AG09309 (cell line): Measurements from ENCODE around the gene MAOB.

Source experiments
- DNase-seq: peaks from one replicate; pipeline ENCODE4 v3.0.0-alpha.2; 2010; ENCODE audit warnings: low read depth
- H3K4me3 ChIP-seq: 2 replicates; pipeline ENCODE4 v1.5.1; 2011; ENCODE audit warnings: mild to moderate bottlenecking, low read depth, low read length, moderate library complexity; ENCODE audit not compliant: control insufficient read depth
- CTCF ChIP-seq: IDR thresholded peaks from 2 replicates; pipeline ENCODE4 v1.5.1; 2011; ENCODE audit warnings: mild to moderate bottlenecking, low read depth, low read length, inconsistent platforms; ENCODE audit not compliant: insufficient read depth, control insufficient read depth; ENCODE audit errors: missing control alignments

MAOB gene

GRCh38 chrX:43862434-43862833 lies 19.8 kb downstream of the MAOB start:
- DNase-seq: no peak
- no peak for TF ChIP-seq CTCF
- no peak overlapping the region for H3K4me3 ChIP-seq

DNA sequence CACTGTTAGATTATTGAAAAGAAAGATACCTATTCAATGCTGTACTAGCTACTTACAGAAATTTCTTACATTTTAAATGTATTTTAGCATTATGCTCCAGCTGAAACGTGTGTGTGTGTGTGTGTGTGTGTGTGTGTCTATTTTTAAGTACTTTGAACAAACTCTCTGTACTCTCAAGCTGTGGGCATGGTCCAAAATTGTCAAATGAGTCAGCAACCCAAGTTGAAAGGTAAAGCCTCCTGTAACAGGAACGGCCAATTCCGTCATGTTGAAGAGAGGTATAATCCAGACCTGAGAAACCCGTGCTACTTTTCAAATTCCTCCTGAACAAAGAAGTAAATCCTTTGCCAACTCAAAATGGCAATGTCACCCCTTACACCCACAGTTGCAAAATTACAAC lies 20.5 kb downstream of the MAOB start:
- no peak for DNase-seq
- no peak overlapping the region for H3K4me3 ChIP-seq
- TF ChIP-seq CTCF: no peak

DNA sequence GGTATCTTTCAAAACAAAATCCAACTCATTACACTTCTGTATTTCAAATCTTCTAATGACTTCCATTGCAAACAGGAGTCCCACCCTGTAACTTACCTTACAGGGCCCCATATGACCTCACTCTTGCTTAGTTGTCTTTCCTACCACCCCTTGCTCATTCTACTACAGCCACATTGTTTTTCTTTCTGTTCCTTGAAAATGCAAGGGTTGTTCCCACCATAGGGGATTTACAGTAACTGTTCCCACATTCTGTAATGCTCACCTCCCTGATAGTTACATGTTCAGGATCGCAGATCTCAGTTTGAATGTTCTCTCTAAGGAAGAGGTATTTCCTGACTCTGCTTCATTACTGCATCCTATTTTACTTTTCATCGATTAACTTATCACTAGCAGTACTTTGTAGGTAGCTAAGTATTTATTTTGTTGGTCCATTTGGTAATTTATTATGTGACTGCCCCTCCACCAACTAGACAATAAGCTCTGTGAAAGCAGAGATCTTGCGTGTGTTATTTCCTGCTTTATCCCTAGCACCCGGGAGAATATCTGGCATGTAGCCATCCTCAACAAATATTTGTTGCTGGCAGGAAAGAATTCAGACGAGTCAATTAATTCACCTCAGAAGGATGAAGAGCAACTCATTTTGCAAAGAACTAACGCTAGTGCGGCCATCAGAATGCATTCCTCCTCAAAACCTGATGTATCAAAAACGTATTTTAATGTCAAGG lies 21.4 kb downstream of the MAOB start:
- no peak for TF ChIP-seq CTCF
- H3K4me3 ChIP-seq: no peak overlapping the region

DNA sequence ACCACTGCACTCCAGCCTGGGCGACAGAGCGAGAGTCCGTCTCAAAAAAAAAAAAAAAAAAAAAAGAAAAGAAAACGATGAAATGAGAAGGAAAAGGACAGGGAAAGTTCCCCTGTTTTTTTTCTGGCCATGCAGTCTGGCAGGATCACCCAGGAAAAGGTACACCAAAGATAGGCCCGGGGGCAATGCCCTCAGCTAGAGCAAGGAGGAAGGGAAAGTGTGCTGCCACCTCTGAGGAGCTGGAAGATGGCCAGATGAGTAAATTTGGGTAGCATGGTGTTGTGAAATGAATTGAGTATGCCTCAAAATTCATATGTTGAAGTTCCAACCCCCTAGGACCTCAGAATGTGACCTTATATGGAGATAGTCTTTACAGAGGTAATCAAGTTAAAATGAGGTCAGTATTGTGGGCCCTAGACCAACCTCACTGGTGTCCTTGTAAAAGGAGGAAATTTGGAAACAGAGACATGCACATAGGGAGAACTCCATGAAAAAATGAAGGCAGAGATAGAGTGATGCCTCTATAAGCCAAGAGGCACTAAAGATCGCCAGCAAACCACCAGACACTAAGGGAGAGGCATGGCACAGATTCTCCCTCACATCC lies 28.9 kb downstream of the MAOB start:
- TF ChIP-seq CTCF: no peak
- no peak overlapping the region for H3K4me3 ChIP-seq
- DNase-seq: no peak

More for the DNA sequence above, 21.4 kb downstream of the MAOB start:
- DNase-seq: no peak

GRCh38 chrX:43850629-43851028 lies 31.6 kb downstream of the MAOB start:
- TF ChIP-seq CTCF: no peak
- H3K4me3 ChIP-seq: no peak overlapping the region
- DNase-seq: no peak

GRCh38 chrX:43849173-43849572 lies 33.1 kb downstream of the MAOB start:
- no peak for TF ChIP-seq CTCF
- H3K4me3 ChIP-seq: no peak overlapping the region
- DNase-seq: no peak
